Activated CD4-positive, alpha-beta T cell treated with anti-CD3 and anti-CD28 coated beads, Interleukin-2, amount 10 ng/mL, durations not matched to agents 24 days and 14 days (primary cell): Measurements from ENCODE around the gene S1PR1. TPM values are rescaled to one million over a fixed set of nuclear protein-coding genes. Genes with fewer than 3 reads are reported as not detected.

Experiments used
- DNase-seq: peaks from one replicate; pipeline ENCODE4 v3.0.0; 2022
- H3K27ac Mint-ChIP-seq: one replicate; pipeline ENCODE4 v1.8.0; 2022; ENCODE audit warnings: mild to moderate bottlenecking, mixed read lengths
- H3K27me3 Mint-ChIP-seq: one replicate; pipeline ENCODE4 v1.8.0; 2022; ENCODE audit warnings: mixed read lengths
- H3K36me3 Mint-ChIP-seq: one replicate; pipeline ENCODE4 v1.8.0; 2022; ENCODE audit warnings: low read depth, mild to moderate bottlenecking, mixed read lengths
- H3K4me1 Mint-ChIP-seq: one replicate; pipeline ENCODE4 v1.8.0; 2021; ENCODE audit warnings: mixed read lengths
- H3K4me3 Mint-ChIP-seq: one replicate; pipeline ENCODE4 v1.8.0; 2022; ENCODE audit warnings: mild to moderate bottlenecking, moderate library complexity, mixed read lengths
- H3K9me3 Mint-ChIP-seq: one replicate; pipeline ENCODE4 v1.8.0; 2021; ENCODE audit warnings: mixed read lengths
- intact Hi-C: fragments of 100-400 bp; cut with micrococcal nuclease; formaldehyde crosslinking; loops from one replicate; pipeline ENCODE4 v1.15.1; 2023
- total RNA-seq: library from RNA; stranded (reverse); gene quantifications from 2 replicates; pipeline ENCODE4 v1.2.3, GENCODE V29; 2022

Gene S1PR1
- total RNA-seq, 1 donor from 2014 or later = 51.2 TPM

DNA sequence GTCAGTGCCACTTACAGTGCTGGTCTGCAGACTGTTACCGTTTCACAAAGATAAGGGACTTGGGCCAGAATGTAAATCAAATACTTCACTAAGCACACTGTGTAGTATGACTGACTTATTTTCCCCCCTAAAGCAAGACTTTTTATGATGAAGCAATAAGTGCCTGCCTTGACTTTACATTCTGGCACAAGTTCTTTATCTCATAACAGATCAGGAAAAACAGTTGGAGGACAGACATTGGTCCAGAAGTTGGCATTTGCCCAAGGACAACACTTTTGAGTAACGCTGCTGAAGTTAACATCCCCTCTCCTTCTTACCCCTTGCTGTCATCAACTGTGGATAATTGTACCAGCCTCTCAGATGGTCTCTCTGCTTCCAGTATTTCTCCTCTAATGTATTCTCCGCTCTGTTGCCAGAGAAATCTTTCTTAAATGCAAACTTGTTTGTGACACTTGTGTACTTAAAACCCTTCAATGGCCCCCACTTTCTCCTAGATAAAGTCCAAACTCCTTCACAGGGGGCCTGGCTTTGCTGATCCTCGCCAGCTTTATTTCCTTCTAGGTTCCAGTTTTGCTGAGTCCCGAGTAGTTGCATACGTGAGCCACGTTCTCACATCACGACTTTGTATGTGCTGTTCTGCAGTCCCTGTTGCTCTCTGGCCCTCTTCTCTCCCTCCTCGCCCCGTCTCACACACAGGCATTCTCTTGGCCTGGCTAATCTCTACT, 45.7 kb downstream of the S1PR1 start:
- Mint-ChIP-seq H3K4me1 (peaks cover 79% of the 10 kb centered on the region), H3K4me3 (no peak overlapping the region), H3K36me3 (no peaks in the 10 kb centered on the region), H3K27ac (no peak overlapping the region), H3K9me3 (no peaks in the 10 kb centered on the region), H3K27me3 (no peaks in the 10 kb centered on the region)
- no peak for DNase-seq
- intact Hi-C loops = no loop called here

- Mint-ChIP-seq H3K4me1 (peaks cover 74% of the 10 kb centered on the region), H3K27me3 (no peaks in the 10 kb centered on the region), H3K9me3 (no peaks in the 10 kb centered on the region), H3K36me3 (no peaks in the 10 kb centered on the region), H3K4me3 (peak overlapping the region; percentile 77), H3K27ac (no peak overlapping the region)
- intact Hi-C loops = no loop called here
- no peak for DNase-seq
Observed at GRCh38 chr1:101283443-101283842, 46.6 kb downstream of the S1PR1 start.

GRCh38 chr1:101284021-101284420, 47.2 kb downstream of the S1PR1 start:
- no peaks in the 10 kb centered on the region for H3K9me3 Mint-ChIP-seq
- intact Hi-C loops = loop anchor here (2.0 kb wide), 1 partner anchor 21 kb away; no protein-coding TSS in a partner anchor
- no peaks in the 10 kb centered on the region for H3K36me3 Mint-ChIP-seq
- H3K27ac Mint-ChIP-seq = peak overlapping the region; percentile 78
- no peaks in the 10 kb centered on the region for H3K27me3 Mint-ChIP-seq
- H3K4me3 Mint-ChIP-seq = peak overlapping the region; percentile 77
- H3K4me1 Mint-ChIP-seq = peaks cover 74% of the 10 kb centered on the region
- peak; percentile 81 for DNase-seq

DNA sequence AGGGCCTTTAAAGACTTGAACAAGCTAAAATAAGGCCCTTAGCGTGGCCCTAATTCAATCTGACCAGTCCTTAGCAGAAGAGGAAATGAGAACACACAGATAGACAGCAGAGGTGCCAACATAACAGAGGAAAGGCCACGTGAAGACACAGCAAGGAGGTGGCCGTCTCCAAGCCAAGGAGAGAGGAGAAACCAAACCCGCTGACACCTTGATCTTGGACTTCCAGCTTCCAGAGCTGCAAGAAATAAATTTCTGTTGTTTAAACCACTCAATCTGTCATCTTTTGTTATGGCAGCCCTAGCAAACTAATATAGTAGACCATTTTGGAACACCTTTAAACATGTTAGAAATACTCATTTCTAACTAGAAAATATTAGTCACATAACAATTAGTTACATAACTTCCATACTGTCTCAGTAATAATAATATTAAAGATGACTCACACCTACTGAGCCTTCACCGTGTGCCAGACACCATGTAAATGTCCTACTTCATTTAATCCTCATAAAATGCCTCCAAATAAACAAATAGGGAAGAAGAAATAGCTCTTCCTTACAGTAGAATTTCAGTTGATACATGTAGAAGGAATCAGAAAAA, 47.9 kb downstream of the S1PR1 start:
- no peak for DNase-seq
- H3K4me1 Mint-ChIP-seq = peaks cover 71% of the 10 kb centered on the region
- H3K27me3 Mint-ChIP-seq = no peaks in the 10 kb centered on the region
- H3K36me3 Mint-ChIP-seq = no peaks in the 10 kb centered on the region
- peak overlapping the region; percentile 78 for H3K27ac Mint-ChIP-seq
- peak overlapping the region; percentile 77 for H3K4me3 Mint-ChIP-seq
- intact Hi-C loops = loop anchor here (2.0 to 5.0 kb wide), 2 partner anchors 22 to 1247 kb away; a partner anchor contains a TSS
- no peaks in the 10 kb centered on the region for H3K9me3 Mint-ChIP-seq

DNA sequence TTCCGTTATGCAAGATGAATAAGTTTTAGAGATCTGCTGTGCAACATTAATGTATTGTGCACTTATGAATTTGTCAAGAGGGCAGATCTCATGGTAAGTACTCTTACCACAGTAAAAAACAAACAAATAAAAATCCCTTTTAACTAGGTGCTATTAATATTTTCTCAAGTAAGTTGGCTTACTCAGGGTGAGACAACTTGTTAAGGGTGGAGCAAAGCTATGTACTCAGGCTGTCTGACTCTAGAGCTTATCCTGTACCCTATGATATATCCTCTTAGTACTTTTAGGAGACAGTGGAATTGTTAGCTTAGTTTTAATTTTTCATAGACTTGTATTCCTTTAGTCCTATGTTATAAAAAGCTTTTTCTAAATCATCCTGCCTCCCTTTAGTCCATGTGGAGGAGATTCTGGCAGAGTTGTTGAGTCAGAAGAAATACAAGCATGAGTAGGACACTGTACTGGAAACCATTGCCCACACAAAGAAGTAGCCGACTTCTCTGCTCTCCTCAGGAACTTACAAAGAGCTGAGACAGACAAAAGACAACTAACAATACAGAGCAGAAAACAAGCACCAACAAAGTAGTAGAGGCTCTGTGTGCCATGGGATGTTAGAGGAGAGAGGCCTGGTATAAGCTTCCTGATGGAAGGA, 49.2 kb downstream of the S1PR1 start:
- no peak for DNase-seq
- Mint-ChIP-seq H3K4me3 (peak overlapping the region; percentile 1), H3K27me3 (no peaks in the 10 kb centered on the region), H3K27ac (no peak overlapping the region), H3K4me1 (peaks cover 73% of the 10 kb centered on the region), H3K36me3 (no peaks in the 10 kb centered on the region), H3K9me3 (no peaks in the 10 kb centered on the region)
- intact Hi-C loops = loop anchor here (2.0 to 5.0 kb wide), 2 partner anchors 23 to 1249 kb away; a partner anchor contains a TSS

DNA sequence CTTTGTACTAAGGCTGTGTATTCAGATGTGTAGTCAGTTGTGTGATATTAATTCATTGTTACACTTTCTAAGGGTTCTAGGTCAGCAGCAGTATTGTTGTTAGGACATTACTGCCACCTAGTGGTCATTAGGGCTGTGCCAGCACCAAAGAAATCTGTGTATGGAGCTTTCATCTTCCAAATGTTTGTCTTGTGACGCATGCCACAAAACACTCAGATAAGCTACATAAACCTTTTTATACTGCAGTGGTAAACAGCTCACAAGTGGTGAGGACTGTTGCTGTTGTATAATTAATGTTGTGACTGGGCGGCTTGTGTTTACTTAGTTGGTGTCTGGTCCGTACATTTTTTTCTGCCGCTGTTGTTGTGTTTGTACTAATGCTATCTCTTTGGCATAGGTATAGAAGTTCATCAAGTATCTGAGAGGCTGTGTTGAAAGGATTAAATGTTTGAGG, 51.7 kb downstream of the S1PR1 start:
- Mint-ChIP-seq H3K27me3 (peaks cover under 1% of the 10 kb centered on the region), H3K4me3 (no peak overlapping the region), H3K4me1 (peaks cover 72% of the 10 kb centered on the region), H3K36me3 (no peaks in the 10 kb centered on the region), H3K27ac (no peak overlapping the region), H3K9me3 (no peaks in the 10 kb centered on the region)
- intact Hi-C loops = loop anchor here (1.0 to 5.0 kb wide), 3 partner anchors 152 to 1251 kb away; a partner anchor contains a TSS
- peak; percentile 89 for DNase-seq

DNA sequence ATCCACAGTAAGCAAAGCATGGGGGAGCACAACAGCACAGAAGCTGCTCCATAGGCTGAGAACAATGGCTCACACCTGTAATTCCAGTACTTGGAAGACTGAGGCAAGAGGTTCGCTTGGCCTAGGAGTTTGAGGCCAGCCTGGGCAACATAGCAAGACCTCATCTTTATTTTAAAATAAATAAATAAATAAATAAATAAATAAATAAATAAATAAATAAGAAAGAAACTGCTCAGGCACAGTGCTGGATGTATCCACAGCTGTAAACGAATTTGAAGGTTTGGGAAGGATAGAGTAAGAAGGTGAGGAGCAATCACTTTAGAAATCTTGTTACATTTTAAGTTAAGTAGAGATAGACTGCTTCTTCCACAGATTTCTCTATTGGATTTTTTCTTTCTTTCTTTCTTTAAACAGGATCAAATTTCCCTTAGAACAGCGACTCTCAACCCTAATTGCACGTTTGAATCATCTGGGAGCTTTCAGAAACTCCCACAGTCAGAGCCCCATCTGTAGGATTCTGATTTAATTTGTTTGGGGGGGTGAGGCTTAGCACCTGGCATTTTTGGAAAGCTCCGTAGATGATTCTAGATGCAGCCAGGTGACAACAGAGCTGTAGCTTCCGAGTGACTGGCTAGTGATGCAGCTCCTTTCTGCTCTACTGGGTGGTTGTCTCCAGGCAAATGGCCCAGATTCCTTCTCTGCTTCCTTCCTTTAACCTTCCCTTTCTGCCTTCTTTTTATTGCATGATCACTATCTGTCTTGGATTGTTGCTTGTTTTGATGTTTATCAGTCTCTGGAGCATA, 53.5 kb downstream of the S1PR1 start:
- intact Hi-C loops = loop anchor here (2.0 to 5.0 kb wide), 5 partner anchors 162 to 846 kb away; partner anchors contain the start of gene DPH5
- Mint-ChIP-seq H3K27me3 (peaks cover 7% of the 10 kb centered on the region), H3K36me3 (no peaks in the 10 kb centered on the region), H3K4me1 (peaks cover 66% of the 10 kb centered on the region), H3K4me3 (peak overlapping the region; percentile 13), H3K27ac (peak overlapping the region; percentile 45), H3K9me3 (no peaks in the 10 kb centered on the region)
- DNase-seq = no peak

Other genes starting within 250 kb of the S1PR1 start
- gene DPH5, start 211.2 kb upstream of the S1PR1 start, total RNA-seq = 37.5 and 41.0 TPM in 2 replicates